ENCODE measurements around the gene MINDY3.
"Not testable (repeated sequence)": the region's sequence is repeated elsewhere in the genome, so short reads cannot be mapped to it uniquely, and the experiment has no call there.

Gene MINDY3

DNA sequence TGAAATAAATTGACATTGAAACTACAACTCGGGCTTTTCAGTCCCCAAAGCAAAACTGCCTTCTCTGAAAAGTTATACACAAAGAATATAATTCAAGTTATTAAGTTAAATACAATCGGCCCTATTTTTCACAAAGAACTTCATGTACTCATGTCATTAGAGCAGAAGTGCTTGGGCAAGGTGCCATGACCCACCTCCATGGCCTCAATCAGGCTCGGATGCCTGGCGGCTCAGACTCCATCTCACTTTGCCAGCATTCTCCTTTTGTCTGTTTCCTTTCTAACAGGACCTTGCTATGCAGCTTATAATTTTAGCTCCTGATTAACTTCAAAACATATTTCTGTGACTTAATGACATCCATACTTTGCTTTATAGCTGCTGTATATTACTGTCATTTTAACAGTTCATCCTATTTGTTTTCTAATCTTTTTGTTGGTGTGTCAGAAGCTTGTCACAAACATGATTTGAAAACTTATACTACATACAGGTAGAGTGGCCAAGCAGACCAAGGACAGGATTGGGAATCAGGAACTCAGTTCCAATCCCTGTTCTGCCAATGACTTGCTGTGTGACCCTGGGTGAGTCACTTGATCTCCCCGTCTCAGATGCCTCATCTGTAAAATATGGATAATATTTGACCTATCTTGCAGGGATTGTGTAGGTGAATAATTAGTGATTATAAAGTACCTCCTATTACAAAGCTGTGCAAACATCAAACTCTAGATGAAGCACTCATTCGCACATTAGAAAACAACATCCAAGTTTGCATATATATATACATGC lies 79.8 kb downstream of the MINDY3 start:
- Histone ChIP-seq H2AFZ (no peak overlapping the region), H3K79me2 (no peaks in the 10 kb centered on the region), H3K4me1 (no peaks in the 10 kb centered on the region), H3K27ac (no peak overlapping the region), H3K4me2 (ENCODE audit: low read length) (no peak overlapping the region), H3K9me3 (ENCODE audit: control insufficient read depth, low read length) (no peaks in the 10 kb centered on the region), H3K27me3 (ENCODE audit: control insufficient read depth, insufficient read depth, low read length) (no peaks in the 10 kb centered on the region), H3K4me3 (ENCODE audit: low read depth, low read length) (no peak overlapping the region), H3K36me3 (ENCODE audit: control insufficient read depth, insufficient read depth, low read length) (no peaks in the 10 kb centered on the region), H3K9ac (no peak overlapping the region)
- TF ChIP-seq, protein P1, sequence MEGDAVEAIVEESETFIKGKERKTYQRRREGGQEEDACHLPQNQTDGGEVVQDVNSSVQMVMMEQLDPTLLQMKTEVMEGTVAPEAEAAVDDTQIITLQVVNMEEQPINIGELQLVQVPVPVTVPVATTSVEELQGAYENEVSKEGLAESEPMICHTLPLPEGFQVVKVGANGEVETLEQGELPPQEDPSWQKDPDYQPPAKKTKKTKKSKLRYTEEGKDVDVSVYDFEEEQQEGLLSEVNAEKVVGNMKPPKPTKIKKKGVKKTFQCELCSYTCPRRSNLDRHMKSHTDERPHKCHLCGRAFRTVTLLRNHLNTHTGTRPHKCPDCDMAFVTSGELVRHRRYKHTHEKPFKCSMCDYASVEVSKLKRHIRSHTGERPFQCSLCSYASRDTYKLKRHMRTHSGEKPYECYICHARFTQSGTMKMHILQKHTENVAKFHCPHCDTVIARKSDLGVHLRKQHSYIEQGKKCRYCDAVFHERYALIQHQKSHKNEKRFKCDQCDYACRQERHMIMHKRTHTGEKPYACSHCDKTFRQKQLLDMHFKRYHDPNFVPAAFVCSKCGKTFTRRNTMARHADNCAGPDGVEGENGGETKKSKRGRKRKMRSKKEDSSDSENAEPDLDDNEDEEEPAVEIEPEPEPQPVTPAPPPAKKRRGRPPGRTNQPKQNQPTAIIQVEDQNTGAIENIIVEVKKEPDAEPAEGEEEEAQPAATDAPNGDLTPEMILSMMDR (IDR thresholded peaks at IDR 0.05), result no peak

DNA sequence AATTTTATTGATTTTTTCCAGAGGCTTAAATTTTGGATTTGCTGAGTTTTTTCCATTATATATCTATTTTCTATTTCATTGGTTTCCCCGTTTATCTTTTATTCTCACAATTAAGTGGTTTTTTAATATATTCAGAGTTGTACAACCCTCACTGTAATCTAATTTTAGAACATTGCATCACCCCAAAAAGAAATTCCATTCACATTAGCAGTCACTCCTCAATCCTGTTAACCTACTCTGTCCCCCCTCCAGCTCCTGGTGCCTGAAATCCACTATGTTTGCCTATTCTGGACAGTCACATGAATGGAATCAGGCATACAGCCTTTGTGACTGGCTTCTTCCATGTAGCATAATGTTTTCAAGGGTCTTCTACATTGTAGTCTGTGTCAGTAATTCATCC lies 84.8 kb downstream of the MINDY3 start:
- H2AFZ ChIP-seq, result no peak overlapping the region
- no peak overlapping the region for H3K4me3 ChIP-seq (ENCODE audit: low read depth, low read length)
- no peaks in the 10 kb centered on the region for H3K4me1 ChIP-seq
- no peak overlapping the region for H3K9ac ChIP-seq
- H3K27ac ChIP-seq, result no peak overlapping the region
- no peaks in the 10 kb centered on the region for H3K36me3 ChIP-seq (ENCODE audit: control insufficient read depth, insufficient read depth, low read length)
- TF ChIP-seq, protein P1 (IDR thresholded peaks at IDR 0.05), result no peak
- no peaks in the 10 kb centered on the region for H3K27me3 ChIP-seq (ENCODE audit: control insufficient read depth, insufficient read depth, low read length)
- H3K4me2 ChIP-seq (ENCODE audit: low read length), result no peak overlapping the region
- no peaks in the 10 kb centered on the region for H3K9me3 ChIP-seq (ENCODE audit: control insufficient read depth, low read length)
- H3K79me2 ChIP-seq, result no peaks in the 10 kb centered on the region

DNA sequence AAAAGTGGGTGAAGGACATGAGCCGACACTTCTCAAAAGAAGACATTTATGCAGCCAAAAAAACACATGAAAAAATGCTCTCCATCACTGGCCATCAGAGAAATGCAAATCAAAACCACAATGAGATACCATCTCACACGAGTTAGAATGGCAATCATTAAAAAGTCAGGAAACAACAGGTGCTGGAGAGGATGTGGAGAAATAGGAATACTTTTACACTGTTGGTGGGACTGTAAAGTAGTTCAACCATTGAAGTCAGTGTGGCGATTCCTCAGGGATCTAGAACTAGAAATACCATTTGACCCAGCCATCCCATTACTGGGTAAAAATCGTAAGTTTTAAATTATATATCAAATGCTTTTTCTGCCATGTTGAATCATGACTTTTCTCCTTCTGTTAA lies 85.8 kb downstream of the MINDY3 start:
- not testable (repeated sequence) for H3K27me3 ChIP-seq (ENCODE audit: control insufficient read depth, insufficient read depth, low read length); H3K27ac ChIP-seq; H3K4me2 ChIP-seq (ENCODE audit: low read length); H2AFZ ChIP-seq; H3K4me1 ChIP-seq; H3K9ac ChIP-seq; H3K4me3 ChIP-seq (ENCODE audit: low read depth, low read length); H3K36me3 ChIP-seq (ENCODE audit: control insufficient read depth, insufficient read depth, low read length); H3K79me2 ChIP-seq; H3K9me3 ChIP-seq (ENCODE audit: control insufficient read depth, low read length)

DNA sequence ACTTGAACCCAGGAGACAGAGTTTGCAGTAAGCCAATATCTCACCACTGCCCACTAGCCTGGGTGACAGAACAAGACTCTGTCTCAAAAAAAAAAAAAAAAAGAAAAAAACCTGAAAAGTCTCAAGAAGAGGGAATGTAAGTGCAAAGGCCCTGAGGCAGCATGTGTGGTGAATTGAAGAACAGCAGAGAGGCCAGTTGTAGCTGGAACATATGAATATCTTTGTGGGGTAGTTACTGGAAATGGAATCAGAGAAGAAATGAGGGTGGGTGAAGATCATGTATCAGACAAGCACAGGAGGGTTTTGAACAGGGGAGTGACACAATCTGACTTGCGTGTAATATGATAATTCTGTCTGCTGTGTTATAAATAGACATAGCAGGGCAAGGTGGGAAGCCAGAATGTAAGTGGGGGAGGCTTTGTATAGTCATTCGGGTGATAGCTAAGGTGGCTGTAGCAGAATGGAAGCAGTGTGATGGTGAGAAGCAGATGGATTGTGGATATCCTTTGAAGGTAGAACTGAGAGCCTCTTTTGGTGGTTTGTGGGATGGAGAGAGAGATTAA lies 95.3 kb downstream of the MINDY3 start:
- Histone ChIP-seq H3K9me3 (ENCODE audit: control insufficient read depth, low read length) (no peaks in the 10 kb centered on the region), H3K4me2 (ENCODE audit: low read length) (no peak overlapping the region), H2AFZ (no peak overlapping the region), H3K36me3 (ENCODE audit: control insufficient read depth, insufficient read depth, low read length) (no peaks in the 10 kb centered on the region), H3K79me2 (no peaks in the 10 kb centered on the region), H3K4me3 (ENCODE audit: low read depth, low read length) (no peak overlapping the region), H3K4me1 (no peaks in the 10 kb centered on the region), H3K27me3 (ENCODE audit: control insufficient read depth, insufficient read depth, low read length) (no peaks in the 10 kb centered on the region), H3K27ac (no peak overlapping the region), H3K9ac (no peak overlapping the region)
- TF ChIP-seq, protein P1 (IDR thresholded peaks at IDR 0.05), result no peak

DNA sequence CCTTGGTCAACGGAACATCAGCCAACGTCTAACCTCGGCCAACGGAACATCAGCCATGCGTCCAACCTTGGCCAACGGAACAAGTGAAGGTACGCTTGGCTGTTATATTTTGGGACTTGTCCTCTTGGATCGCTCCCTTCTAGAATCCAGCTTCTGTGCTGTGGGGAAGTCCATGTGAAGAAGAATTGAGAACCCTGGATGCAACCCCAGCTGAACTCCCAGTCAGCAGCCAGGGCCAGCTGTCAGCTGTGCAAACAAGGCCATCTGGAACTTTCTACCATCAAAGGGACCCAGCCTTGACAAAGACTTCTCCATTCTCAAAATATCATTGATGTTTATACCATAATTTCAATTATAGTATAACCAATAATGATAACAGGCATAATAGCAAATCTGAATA lies 97.3 kb downstream of the MINDY3 start:
- H3K9me3 ChIP-seq (ENCODE audit: control insufficient read depth, low read length), result no peaks in the 10 kb centered on the region

DNA sequence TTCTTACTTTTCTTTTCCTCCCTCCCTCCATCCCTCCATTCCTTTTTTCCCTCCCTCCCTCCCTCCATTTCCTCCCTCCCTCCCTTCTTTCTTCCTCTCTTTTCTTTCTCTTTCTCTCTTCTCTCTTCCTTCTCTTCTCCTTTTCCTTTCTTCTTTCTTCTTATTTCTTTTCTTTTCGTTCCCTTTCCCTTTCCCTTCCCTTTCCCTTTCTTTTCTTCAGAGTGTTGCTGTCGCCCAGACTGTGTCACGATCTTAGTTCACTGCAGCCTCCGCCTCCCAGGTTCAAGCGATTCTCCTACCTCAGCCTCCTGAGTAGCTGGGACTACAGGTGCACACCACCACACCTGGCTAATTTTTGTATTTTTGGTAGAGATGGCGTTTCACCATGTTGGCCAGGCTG lies 98.1 kb downstream of the MINDY3 start:
- H3K4me3 ChIP-seq (ENCODE audit: low read depth, low read length); H3K9ac ChIP-seq; H3K9me3 ChIP-seq (ENCODE audit: control insufficient read depth, low read length); H3K79me2 ChIP-seq; H3K4me1 ChIP-seq; H3K27ac ChIP-seq; H3K36me3 ChIP-seq (ENCODE audit: control insufficient read depth, insufficient read depth, low read length); H3K27me3 ChIP-seq (ENCODE audit: control insufficient read depth, insufficient read depth, low read length); H2AFZ ChIP-seq; H3K4me2 ChIP-seq (ENCODE audit: low read length): not testable (repeated sequence)

More for the DNA sequence above, 97.3 kb downstream of the MINDY3 start:
- Histone ChIP-seq H2AFZ (no peak overlapping the region), H3K27ac (no peak overlapping the region), H3K4me1 (no peaks in the 10 kb centered on the region), H3K79me2 (no peaks in the 10 kb centered on the region), H3K4me3 (ENCODE audit: low read depth, low read length) (no peak overlapping the region), H3K27me3 (ENCODE audit: control insufficient read depth, insufficient read depth, low read length) (no peaks in the 10 kb centered on the region), H3K4me2 (ENCODE audit: low read length) (no peak overlapping the region), H3K9ac (no peak overlapping the region), H3K36me3 (ENCODE audit: control insufficient read depth, insufficient read depth, low read length) (no peaks in the 10 kb centered on the region)
- TF ChIP-seq, protein P1 (IDR thresholded peaks at IDR 0.05), result no peak

DNA sequence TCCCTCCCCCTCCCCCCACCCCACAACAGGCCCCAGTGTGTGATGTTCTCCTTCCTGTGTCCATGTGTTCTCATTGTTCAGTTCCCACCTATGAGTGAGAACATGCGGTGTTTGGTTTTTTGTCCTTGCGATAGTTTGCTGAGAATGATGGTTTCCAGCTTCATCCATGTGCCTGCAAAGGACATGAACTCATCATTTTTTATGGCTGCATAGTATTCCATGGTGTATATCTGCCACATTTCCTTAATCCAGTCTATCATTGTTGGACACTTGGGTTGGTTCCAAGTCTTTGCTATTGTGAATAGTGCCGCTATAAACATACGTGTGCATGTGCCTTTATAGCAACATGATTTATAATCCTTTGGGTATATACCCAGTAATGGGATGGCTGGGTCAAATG lies 99.1 kb downstream of the MINDY3 start:
- H3K4me3 ChIP-seq (ENCODE audit: low read depth, low read length); H3K27me3 ChIP-seq (ENCODE audit: control insufficient read depth, insufficient read depth, low read length); H3K9ac ChIP-seq; H3K27ac ChIP-seq; H3K4me1 ChIP-seq; H3K79me2 ChIP-seq; H2AFZ ChIP-seq; H3K9me3 ChIP-seq (ENCODE audit: control insufficient read depth, low read length); H3K36me3 ChIP-seq (ENCODE audit: control insufficient read depth, insufficient read depth, low read length); H3K4me2 ChIP-seq (ENCODE audit: low read length): not testable (repeated sequence)

All from parathyroid adenoma (tissue), 2 donors.